HUES64 (cell line): Measurements from ENCODE around the gene FOLR2.

Source experiments
- H3K27ac ChIP-seq: 2 replicates; pipeline ENCODE4 v1.7.0; 2013; ENCODE audit warnings: low read depth, low read length, inconsistent platforms
- H3K27me3 ChIP-seq: 2 replicates; pipeline ENCODE4 v1.6.1; 2013; ENCODE audit warnings: mild to moderate bottlenecking, low read length; ENCODE audit not compliant: insufficient read depth
- H3K36me3 ChIP-seq: 2 replicates; pipeline ENCODE4 v1.6.1; 2013; ENCODE audit warnings: mild to moderate bottlenecking, low read length; ENCODE audit not compliant: insufficient read depth
- H3K4me1 ChIP-seq: 2 replicates; pipeline ENCODE4 v1.6.1; 2013; ENCODE audit warnings: mild to moderate bottlenecking, low read length, moderate library complexity; ENCODE audit not compliant: insufficient read depth
- H3K4me3 ChIP-seq: 2 replicates; pipeline ENCODE4 v1.5.1; 2013; ENCODE audit warnings: mild to moderate bottlenecking, low read length, moderate library complexity
- H3K9ac ChIP-seq: 2 replicates; pipeline ENCODE4 v1.6.1; 2013; ENCODE audit warnings: mild to moderate bottlenecking, low read depth, low read length
- H3K9me3 ChIP-seq: 2 replicates; pipeline ENCODE4 v1.6.1; 2013; ENCODE audit warnings: low read depth, low read length; ENCODE audit not compliant: insufficient read depth
- WGBS: fragments of 150-250, 120-280 bp; methylation state at CpG from one replicate; pipeline ENCODE4 v1.1.7; 2013; ENCODE audit warnings: missing lambda C conversion rate; 5-methylcytosine and 5-hydroxymethylcytosine counted together

The FOLR2 gene

DNA sequence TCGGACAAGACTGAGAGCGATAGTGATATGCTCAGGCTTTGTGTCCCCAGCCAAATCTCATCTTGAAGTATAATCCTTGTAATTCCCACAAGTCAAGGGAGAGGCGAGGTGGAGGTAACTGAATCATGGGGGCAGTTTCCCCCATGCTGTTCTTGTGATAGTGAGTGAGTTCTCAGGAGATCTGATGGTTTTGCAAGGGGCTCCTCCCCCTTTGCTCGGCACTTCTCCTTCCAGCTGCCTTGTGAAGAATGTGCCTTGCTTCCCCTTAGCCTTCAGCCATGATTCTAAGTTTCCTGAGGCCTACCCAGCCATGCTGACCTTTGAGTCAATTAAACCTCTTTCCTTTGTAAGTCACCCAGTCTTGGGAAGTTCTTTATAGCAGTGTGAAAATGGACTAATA lies 7.5 kb upstream of the FOLR2 start:
- Histone ChIP-seq H3K27me3 (no peaks in the 10 kb centered on the region), H3K27ac (no peak overlapping the region), H3K4me1 (no peaks in the 10 kb centered on the region), H3K36me3 (no peaks in the 10 kb centered on the region), H3K9ac (no peak overlapping the region), H3K4me3 (no peak overlapping the region), H3K9me3 (no peaks in the 10 kb centered on the region)
- WGBS = 77% methylated on average over 4 of the region's 4 CpGs

DNA sequence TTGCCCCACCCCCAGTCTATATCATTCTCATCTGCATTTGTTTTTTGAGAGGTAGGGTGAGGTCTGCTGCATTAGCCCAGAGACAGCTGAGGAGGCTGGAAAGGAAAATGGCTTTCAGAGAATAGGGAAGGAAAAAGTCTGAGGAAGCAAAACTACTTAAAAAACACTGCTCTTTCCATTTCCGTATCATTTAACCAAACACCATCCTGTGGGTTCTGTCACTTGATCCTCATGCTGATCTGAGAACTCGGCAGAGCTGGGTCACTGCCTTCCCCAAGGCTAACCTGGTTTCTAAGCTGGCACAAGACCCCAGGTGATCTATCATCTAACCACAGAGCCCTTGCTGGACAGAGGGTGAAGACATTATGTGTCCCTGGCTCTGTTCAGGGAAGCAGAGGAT lies 1.2 kb downstream of the FOLR2 start:
- H3K9me3 ChIP-seq = no peaks in the 10 kb centered on the region
- 75% methylated on average over 2 of the region's 2 CpGs for WGBS
- H3K27ac ChIP-seq = no peak overlapping the region
- no peak overlapping the region for H3K4me3 ChIP-seq
- peaks cover 9% of the 10 kb centered on the region for H3K4me1 ChIP-seq
- no peaks in the 10 kb centered on the region for H3K36me3 ChIP-seq
- no peak overlapping the region for H3K9ac ChIP-seq
- peaks cover 4% of the 10 kb centered on the region for H3K27me3 ChIP-seq

DNA sequence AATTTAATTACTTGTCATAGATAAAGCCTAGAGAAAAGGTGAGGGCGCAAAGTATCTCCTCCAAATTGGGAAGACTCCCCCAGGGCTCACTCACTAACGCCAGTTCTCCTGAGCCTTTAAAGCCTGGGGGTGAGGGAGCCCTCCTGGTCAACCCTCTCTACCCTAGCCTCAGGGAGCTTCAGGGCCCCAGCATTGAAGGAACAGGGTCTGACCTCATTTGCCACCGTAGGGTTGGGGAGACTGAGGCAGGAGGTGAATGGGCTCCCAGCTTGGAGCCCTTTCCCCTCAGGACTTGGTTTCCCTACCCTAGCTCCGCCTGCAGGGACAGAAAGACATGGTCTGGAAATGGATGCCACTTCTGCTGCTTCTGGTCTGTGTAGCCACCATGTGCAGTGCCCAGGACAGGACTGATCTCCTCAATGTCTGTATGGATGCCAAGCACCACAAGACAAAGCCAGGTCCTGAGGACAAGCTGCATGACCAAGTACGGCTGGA lies 1.7 kb downstream of the FOLR2 start:
- H3K36me3 ChIP-seq = no peaks in the 10 kb centered on the region
- H3K4me1 ChIP-seq = peaks cover 9% of the 10 kb centered on the region
- H3K27me3 ChIP-seq = peaks cover 4% of the 10 kb centered on the region
- WGBS = 96% methylated on average over 5 of the region's 5 CpGs
- no peak overlapping the region for H3K4me3 ChIP-seq
- no peak overlapping the region for H3K27ac ChIP-seq
- no peaks in the 10 kb centered on the region for H3K9me3 ChIP-seq
- no peak overlapping the region for H3K9ac ChIP-seq

DNA sequence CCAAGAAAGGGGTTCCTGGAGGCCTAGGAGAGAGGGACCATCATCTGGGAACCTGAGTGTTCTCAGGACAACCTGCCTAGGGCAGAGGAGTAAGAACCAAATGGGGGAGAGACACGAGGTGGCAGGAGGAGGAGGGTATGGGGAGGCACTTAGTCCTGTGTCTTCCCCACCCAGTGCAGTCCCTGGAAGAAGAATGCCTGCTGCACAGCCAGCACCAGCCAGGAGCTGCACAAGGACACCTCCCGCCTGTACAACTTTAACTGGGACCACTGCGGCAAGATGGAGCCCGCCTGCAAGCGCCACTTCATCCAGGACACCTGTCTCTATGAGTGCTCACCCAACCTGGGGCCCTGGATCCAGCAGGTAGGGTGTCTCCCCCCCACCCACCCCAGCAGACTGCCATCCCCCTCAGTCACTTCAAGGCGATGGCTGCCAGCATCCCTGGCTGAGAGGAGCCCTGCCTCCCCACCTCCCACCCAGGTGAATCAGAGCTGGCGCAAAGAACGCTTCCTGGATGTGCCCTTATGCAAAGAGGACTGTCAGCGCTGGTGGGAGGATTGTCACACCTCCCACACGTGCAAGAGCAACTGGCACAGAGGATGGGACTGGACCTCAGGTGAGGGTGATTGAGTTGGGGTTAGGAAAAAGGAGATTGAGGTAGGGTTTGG lies 4.2 kb downstream of the FOLR2 start:
- no peak overlapping the region for H3K9ac ChIP-seq
- 90% methylated on average over 10 of the region's 10 CpGs for WGBS

GRCh38 chr11:72221386-72222075 lies 4.9 kb downstream of the FOLR2 start:
- no peaks in the 10 kb centered on the region for H3K9me3 ChIP-seq
- H3K27ac ChIP-seq = no peak overlapping the region
- WGBS = 81% methylated on average over 7 of the region's 7 CpGs
- H3K27me3 ChIP-seq = peaks cover 4% of the 10 kb centered on the region; the same call in 1 of the 2 replicates
- peaks cover 15% of the 10 kb centered on the region for H3K4me1 ChIP-seq
- no peak overlapping the region for H3K4me3 ChIP-seq
- no peaks in the 10 kb centered on the region for H3K36me3 ChIP-seq
- H3K9ac ChIP-seq = no peak overlapping the region

More for the DNA sequence above, 4.2 kb downstream of the FOLR2 start:
- Histone ChIP-seq H3K4me1 (peaks cover 14% of the 10 kb centered on the region), H3K27me3 (peaks cover 4% of the 10 kb centered on the region; the same call in 1 of the 2 replicates), H3K9me3 (no peaks in the 10 kb centered on the region), H3K27ac (no peak overlapping the region), H3K4me3 (no peak overlapping the region), H3K36me3 (no peaks in the 10 kb centered on the region)

GRCh38 chr11:72222106-72222891 lies 5.7 kb downstream of the FOLR2 start:
- Histone ChIP-seq H3K27me3 (peaks cover 4% of the 10 kb centered on the region; the same call in 1 of the 2 replicates), H3K27ac (peak overlapping the region; percentile 81), H3K4me3 (peak overlapping the region; percentile 92), H3K9ac (peak overlapping the region; percentile 17; the same call in 1 of the 2 replicates), H3K4me1 (peaks cover 20% of the 10 kb centered on the region), H3K36me3 (peaks cover 5% of the 10 kb centered on the region), H3K9me3 (no peaks in the 10 kb centered on the region)
- WGBS = 64% methylated on average over 6 of the region's 6 CpGs

DNA sequence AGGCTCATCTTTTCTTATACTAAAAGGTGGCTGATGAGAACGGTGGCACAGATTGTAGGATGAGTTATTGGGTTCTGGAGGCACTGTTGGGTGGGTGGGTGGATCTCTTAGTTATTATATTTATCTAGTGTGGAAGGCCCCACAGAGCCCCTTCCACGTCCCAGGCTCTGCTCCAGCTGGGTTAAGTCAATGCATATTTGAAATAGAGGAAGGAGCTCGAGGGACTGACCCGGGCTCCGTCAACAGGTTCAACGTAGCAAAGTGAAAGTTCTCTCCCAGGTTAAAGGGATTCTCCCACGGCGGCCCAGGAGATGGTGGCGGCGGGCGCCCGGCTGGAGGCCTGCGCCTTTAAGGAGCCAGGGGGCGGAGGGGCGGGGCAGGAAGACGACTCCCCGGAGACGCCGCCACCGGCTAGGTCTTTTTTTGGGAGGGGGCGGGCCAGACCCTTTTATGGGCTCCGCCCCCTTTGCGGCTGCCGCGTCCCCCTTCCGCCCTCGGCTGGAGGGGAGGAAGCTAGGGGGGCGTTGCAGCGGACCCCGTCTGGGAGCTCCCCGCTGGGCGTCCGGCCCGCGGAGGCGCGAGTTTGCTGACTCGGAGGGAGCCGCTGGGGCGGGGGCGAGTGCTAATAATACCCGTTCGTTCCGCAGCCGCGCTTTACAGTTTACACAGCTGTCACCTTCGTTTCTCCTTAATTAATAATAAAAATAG lies 6.5 kb downstream of the FOLR2 start:
- Histone ChIP-seq H3K9ac (peak overlapping the region; percentile 87), H3K27ac (peak overlapping the region; percentile 96), H3K4me3 (peak overlapping the region; percentile 92), H3K4me1 (peaks cover 20% of the 10 kb centered on the region), H3K9me3 (no peaks in the 10 kb centered on the region), H3K27me3 (peaks cover 4% of the 10 kb centered on the region; the same call in 1 of the 2 replicates), H3K36me3 (peaks cover 11% of the 10 kb centered on the region)
- under 1% methylated on average over 47 of the region's 47 CpGs for WGBS

- H3K27me3 ChIP-seq = no peaks in the 10 kb centered on the region
- peaks cover 20% of the 10 kb centered on the region for H3K4me1 ChIP-seq
- no peaks in the 10 kb centered on the region for H3K9me3 ChIP-seq
- under 1% methylated on average over 84 of the region's 84 CpGs for WGBS
- peak overlapping the region; percentile 92 for H3K4me3 ChIP-seq
- peak overlapping the region; percentile 96 for H3K27ac ChIP-seq
- H3K36me3 ChIP-seq = peaks cover 19% of the 10 kb centered on the region
- H3K9ac ChIP-seq = peak overlapping the region; percentile 87
These were observed 7.3 kb downstream of the FOLR2 start for GRCh38 chr11:72223615-72224563.

DNA sequence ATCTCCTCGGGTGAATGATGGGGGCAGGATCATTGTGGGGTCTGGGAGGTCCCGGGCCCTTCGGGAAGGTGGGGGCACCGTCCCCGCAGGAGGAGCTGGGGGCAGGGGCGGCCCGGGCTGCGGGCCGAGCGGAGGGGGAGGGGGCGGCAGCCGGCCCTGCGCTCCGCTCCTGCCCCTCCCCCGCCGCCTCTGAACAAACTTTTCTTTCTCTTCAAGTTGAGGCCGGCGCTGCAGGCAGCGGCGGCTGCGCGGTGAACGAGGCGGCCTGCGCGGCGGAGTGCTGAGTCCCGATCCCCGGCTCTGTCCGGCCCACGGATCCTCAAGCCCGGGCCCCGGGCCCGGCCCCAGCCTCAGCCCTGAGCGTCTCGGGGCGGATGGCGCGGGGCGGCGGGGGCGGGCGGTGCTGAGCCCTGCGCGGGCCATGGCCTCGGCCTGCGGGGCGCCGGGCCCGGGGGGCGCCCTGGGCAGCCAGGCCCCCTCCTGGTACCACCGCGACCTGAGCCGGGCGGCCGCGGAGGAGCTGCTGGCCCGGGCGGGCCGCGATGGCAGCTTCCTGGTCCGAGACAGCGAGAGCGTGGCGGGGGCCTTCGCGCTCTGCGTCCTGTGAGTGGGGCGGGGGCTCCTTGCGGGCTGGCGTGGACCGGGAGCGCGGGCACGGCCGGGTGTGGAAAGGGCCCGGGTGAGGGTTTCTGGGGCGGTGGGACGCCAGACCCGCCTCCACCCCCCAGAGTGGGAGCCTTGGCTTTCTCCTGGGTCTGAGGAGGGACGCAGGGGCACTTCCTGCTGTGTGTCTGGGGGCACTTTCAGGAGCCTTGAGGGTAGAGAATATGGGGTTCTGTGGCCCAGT lies 8.2 kb downstream of the FOLR2 start, which contains the start of gene INPPL1:
INPPL1 (plus strand) TSS at position 204 of the 847 bp plus-strand sequence; CDS start at position 422, 218 bp downstream.
- Histone ChIP-seq H3K4me3 (peak within 1 kb of the TSS; percentile 92), H3K27me3 (no peaks in the 10 kb centered on the region), H3K27ac (peak within 1 kb of the TSS; percentile 96), H3K36me3 (peaks cover 28% of the 10 kb centered on the region), H3K9me3 (no peaks in the 10 kb centered on the region), H3K4me1 (peaks cover 20% of the 10 kb centered on the region), H3K9ac (peak within 1 kb of the TSS; percentile 87)
- WGBS = under 1% methylated on average over 81 of the region's 81 CpGs
